HG03064 (cell line): ENCODE results near the gene OSBPL10.
"Not testable (repeated sequence)": the region's sequence is repeated elsewhere in the genome, so short reads cannot be mapped to it uniquely, and the experiment has no call there.

Source experiments
- ATAC-seq: cut with Tn5 transposase; IDR thresholded peaks from one replicate; pipeline ENCODE4 v1.9.1; 2021; ENCODE audit warnings: low read depth; ENCODE audit not compliant: unreplicated experiment

The OSBPL10 gene

GRCh38 chr3:31981206-31982181 lies at the start of gene OSBPL10, which contains the start of gene ZNF860:
OSBPL10 (minus strand) TSS chr3:31981262; CDS start chr3:31981179, 83 bp downstream.
ZNF860 (plus strand) TSS chr3:31981750; CDS start chr3:31989080, 7,330 bp downstream.
- no peak for ATAC-seq

- no peak for ATAC-seq
Measured at GRCh38 chr3:32026593-32026992, 45.5 kb upstream of the OSBPL10 start.

GRCh38 chr3:32022947-32023346 lies 41.9 kb upstream of the OSBPL10 start:
- ATAC-seq, result no peak

GRCh38 chr3:32021748-32022147 lies 40.7 kb upstream of the OSBPL10 start:
- no peak for ATAC-seq

GRCh38 chr3:32021155-32021554 lies 40.1 kb upstream of the OSBPL10 start:
- ATAC-seq, result no peak

GRCh38 chr3:32018757-32019564 lies 37.9 kb upstream of the OSBPL10 start:
- no peak for ATAC-seq

GRCh38 chr3:32017286-32017685 lies 36.2 kb upstream of the OSBPL10 start:
- no peak for ATAC-seq

GRCh38 chr3:32015638-32016037 lies 34.6 kb upstream of the OSBPL10 start:
- not testable (repeated sequence) for ATAC-seq

- ATAC-seq, result not testable (repeated sequence)
Measured at GRCh38 chr3:32010699-32011098, 29.6 kb upstream of the OSBPL10 start.

GRCh38 chr3:32009957-32010356 lies 28.9 kb upstream of the OSBPL10 start:
- ATAC-seq, result no peak

GRCh38 chr3:32009101-32009500 lies 28.0 kb upstream of the OSBPL10 start:
- ATAC-seq, result no peak

GRCh38 chr3:32004113-32004765 lies 23.2 kb upstream of the OSBPL10 start:
- no peak for ATAC-seq

GRCh38 chr3:32003380-32003779 lies 22.3 kb upstream of the OSBPL10 start:
- no peak for ATAC-seq

- ATAC-seq, result no peak
Measured at GRCh38 chr3:32002561-32003368, 21.7 kb upstream of the OSBPL10 start.

GRCh38 chr3:32000877-32001276 lies 19.8 kb upstream of the OSBPL10 start:
- no peak for ATAC-seq

GRCh38 chr3:31999907-32000439 lies 18.9 kb upstream of the OSBPL10 start:
- ATAC-seq, result no peak

- no peak for ATAC-seq
Measured at GRCh38 chr3:31997500-31997899, 16.4 kb upstream of the OSBPL10 start.

GRCh38 chr3:31996195-31996594 lies 15.1 kb upstream of the OSBPL10 start:
- no peak for ATAC-seq

GRCh38 chr3:31995026-31995425 lies 14.0 kb upstream of the OSBPL10 start:
- ATAC-seq, result not testable (repeated sequence)

- no peak for ATAC-seq
Measured at GRCh38 chr3:31993843-31994242, 12.8 kb upstream of the OSBPL10 start.
